Frontal cortex (tissue), 4 donors: Measurements from ENCODE around the gene FAM241B. TPM values are rescaled to one million over a fixed set of nuclear protein-coding genes. Genes with fewer than 3 reads are reported as not detected.

Experiments used
- DNase-seq, 2 donors: peaks; one replicate each; pipeline ENCODE4 v3.0.0; 2012; ENCODE audit warnings: low spot score in 2 of 2
- FAIRE-seq: peaks from 2 replicates; lab custom pipeline; 2012; peaks lifted over from hg19 to GRCh38; lab: Jason Lieb, UNC
- total RNA-seq: library from RNA; depleted of rRNA; stranded (reverse); fragments of >200 nt; gene quantifications from one replicate; pipeline ENCODE4 v1.2.3, GENCODE V29; 2014
- donor health status: control.
- donor health status: control.
- donor health status: control.

FAM241B gene
- total RNA-seq, 1 donor from 2014 or later, result 13.9 TPM

DNA sequence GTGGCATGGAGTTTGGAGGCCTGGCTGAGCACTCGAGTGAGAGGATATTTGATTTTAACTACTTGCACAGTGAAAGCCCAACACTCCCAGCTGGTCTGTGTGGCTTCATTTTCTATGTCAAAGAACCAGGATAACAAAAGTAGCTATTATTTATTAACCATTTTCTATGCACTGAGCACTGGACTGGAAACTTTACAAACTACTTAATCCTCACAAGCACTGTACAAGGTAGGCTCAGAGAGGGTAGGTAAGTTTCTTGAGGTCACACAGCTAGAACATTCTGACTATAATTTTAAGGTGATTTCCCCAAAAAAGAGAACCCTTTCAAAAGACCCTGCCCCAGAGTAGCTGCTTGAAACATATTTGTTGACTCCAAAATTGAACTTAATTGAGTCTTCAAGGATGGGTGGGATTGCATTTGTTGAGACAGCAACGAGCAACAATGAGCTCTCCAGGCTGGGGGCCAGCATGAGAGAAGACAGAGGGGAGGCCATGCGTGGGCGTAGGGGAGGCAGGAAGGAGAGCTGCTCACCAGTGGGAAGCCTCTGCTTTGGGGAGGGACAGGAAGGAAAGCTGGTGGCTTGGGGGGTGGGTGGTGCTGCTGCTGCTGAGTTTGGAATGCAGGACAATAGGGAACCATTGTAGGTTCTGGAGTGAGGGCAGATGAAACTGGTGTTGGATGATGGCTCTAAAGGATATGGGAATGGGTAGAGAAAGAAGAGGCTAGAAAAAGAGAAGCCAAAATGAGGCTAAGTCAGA lies 31.5 kb downstream of the FAM241B start:
- DNase-seq (no peak), FAIRE-seq (no peak)

- DNase-seq, result no peak
- FAIRE-seq, result no peak
These were observed 32.3 kb downstream of the FAM241B start for GRCh38 chr10:69662173-69662877.

GRCh38 chr10:69662901-69663300 lies 32.9 kb downstream of the FAM241B start:
- FAIRE-seq (no peak), DNase-seq (no peak)

DNA sequence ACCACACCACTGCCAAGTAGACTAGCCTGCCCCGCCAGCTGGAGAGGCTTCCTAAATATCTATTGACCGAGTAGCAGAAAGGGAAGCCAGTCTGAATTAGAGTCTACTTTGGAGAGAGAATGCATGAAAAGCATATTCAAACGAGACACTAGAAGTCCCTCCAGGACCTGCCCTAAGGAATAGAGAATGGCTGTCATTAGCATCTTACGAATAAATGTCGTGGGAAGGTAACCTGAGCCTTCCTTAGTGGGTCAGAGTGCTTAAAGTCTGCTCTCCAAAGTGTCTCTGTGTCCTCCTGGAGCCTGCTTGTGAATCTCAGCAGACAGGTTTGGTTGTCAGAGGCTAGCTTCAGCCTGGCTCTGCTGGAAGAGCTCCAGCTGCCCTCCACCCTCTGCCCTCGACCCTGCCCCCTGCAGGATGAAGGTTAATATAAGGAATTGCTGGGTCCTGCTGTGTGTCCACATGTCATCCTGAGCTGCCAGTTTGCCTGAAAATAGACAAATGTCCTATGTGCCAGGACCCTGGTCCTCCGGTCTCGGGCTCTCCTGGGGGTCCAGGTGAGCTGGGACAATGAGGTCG lies 33.4 kb downstream of the FAM241B start:
- FAIRE-seq, result no peak
- DNase-seq, result no peak

- FAIRE-seq (no peak), DNase-seq (no peak)
These were observed 35.6 kb downstream of the FAM241B start for GRCh38 chr10:69665474-69666320.

DNA sequence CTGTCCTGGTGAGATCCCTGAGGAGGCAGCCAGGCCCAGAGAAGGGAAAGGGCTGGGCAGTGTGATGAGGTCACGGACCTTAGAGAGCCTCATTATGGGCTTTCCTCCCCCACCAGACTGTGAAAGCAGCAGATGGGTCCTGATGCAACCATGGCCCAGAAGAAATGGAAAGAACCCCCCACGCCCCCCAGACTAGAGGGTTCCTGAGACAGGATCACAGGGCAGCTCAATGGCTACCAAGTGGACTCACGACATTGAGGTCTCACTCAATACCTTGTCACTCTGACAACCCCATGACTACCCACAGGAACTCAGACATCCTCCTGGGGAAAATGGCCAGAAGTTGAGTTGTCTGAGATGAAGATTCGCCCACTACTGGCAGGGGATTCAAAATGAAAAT lies 36.7 kb downstream of the FAM241B start:
- FAIRE-seq, result no peak
- DNase-seq, result no peak

DNA sequence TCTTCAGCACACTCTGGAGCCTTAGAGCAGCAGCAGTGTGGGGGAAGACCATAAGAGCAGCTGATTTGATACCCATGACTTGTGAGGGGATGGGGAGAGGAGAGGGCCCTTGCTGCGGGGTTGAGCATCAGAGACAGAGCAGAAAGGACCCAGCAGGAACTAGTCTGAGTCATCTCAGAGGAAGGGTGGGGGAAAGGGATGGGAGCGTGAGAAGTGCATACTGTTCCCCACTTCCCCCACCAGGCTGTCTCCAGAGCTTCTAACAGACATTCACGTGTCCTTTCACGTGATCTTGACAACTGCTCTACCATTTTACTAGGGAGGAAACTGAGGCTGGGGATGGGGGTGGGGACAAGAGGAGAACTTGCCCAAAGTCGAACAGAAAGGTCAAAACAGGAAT lies 38.7 kb downstream of the FAM241B start:
- DNase-seq, result no peak
- FAIRE-seq, result no peak

GRCh38 chr10:69669409-69669808 lies 39.4 kb downstream of the FAM241B start:
- FAIRE-seq (no peak), DNase-seq (no peak)

DNA sequence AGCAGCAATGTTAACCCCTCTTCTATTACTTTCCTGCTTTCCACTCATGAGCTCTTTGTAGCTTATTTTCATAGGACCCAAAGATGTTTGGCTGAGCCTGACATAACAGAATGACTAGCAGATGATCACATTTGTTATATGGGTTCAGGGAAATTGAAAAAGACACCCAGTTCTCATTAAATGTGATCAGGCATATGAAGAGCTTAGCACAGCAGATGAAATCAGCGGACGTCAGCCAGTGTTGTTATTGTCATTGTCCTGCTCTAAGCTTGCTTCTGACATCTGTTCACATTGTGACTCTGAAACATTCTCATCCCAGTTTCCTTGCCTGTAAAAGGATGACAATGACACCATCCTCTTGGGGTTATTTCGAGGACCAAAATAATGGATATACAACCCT lies 43.5 kb downstream of the FAM241B start:
- FAIRE-seq, result no peak
- DNase-seq, result no peak

GRCh38 chr10:69674786-69675185 lies 44.7 kb downstream of the FAM241B start:
- no peak for FAIRE-seq
- DNase-seq, result no peak

GRCh38 chr10:69676301-69676700 lies 46.3 kb downstream of the FAM241B start:
- DNase-seq (no peak), FAIRE-seq (no peak)

DNA sequence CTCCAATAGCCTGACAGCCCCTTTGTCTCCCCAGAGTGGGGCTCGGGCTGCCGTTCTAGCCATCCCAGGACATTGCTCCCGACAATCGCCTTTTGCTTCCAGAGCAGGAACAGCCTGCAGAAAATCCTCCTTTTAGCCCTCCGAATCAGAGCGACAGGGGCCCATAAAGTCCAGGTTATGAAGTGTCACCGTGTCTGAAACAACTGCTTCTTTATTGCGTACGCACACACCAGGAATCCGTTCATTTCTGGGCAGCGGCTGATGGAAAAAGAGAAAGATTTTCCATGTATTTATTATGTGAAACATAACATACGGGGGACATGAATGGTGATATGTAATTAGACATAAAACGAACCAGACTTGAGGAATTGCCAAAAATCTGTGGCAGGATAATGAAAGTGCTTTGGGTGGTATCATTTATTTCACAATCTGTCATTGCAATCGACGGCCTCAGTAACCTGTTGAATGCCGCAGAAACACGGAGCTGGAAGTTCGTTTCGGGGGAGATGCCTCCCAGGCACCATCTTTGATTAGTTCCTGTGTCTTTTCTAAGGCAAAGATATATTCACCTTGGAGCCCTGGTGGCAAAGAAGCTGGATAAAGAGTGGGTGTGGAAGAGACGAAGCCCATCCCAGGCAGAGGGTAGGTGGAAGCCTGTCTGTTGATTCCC lies 48.1 kb downstream of the FAM241B start:
- DNase-seq, result no peak
- no peak for FAIRE-seq

DNA sequence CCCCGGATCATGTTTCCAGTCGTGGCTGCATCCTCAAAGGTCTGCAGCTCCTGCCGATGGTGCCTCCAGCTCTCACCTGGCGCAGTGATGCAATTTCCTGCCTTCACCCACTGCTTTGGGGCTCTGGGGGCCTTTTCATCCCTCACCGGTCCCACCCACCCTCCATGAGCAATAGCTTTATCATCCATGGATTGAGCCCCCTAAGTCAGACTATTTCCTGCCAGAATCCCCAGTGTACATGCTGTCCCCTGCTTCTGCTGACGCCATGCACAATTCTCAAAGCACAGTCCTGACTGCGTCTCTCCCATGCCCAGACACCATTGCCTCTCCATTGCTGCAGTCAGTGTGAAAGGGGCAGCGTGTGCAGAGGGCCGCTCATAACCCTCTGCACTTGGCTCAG lies 49.7 kb downstream of the FAM241B start:
- DNase-seq (no peak), FAIRE-seq (no peak)

DNA sequence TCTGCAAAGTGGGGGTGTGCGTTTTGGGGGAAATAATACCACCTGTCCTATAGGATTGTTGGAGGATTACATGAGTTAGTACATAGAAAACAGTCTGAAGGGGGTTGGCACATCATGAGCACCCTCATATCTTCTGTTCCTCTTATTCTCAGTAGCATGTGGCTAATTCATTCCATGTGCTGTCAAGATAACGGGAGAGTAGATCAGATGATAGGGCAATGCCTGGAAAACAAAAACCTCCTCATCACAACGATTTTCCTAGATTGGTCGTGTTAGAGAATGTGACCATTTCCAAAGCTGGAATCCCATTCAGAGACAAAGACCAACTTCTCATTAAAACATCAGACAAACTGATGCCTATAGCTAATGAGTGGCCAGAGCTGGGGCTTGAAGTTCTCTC lies 50.6 kb downstream of the FAM241B start:
- FAIRE-seq (no peak), DNase-seq (no peak)

DNA sequence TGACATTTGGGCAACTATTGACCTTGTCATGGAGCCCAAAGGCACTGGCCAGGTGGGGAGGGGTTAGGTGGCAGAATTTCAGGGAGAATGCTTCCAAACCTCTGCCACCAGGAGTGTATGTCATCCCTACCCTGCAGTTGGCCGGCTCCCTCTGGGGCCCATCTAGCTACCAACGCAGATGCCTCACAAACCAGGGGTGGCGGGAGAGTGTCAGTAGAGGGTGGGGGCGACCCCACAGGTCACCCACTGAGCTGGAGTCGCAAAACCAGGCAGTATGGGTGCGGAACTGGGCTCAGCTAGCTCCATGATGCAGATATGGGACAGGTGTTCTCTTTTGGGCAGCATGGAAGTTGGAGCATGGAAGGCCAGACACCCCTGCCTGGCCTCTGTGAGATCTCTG lies 51.4 kb downstream of the FAM241B start:
- FAIRE-seq (no peak), DNase-seq (no peak)

DNA sequence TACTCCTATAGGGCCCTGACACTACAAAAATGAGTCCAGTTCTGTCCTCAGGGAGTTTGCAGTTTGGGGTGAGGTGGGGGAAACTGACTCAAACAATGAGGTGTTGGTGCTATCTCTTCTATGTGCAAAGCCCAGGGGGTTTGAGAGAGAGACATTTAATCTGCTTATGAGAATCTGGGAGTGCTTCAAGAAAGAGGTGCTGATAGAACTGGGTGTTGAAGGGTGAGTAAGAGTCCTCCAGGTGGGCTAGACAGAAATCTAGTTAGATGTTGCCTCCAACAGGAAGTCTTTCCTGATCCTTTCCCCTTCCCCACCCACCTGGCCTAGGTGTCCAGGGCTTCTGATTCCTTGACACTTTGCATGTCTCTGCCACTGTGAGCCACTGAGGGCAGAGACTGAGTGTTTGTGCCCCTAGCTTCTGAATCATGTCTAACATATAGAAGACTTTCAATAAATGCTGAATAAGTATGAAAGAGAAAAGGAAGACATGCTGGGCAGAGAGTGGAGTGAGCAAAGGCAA lies 53.0 kb downstream of the FAM241B start:
- DNase-seq, result no peak

More for the DNA sequence above, 53.0 kb downstream of the FAM241B start:
- FAIRE-seq, result no peak
